ENCODE measurements around the gene B3GAT1. TPM values are rescaled to one million over a fixed set of nuclear protein-coding genes. Genes with fewer than 3 reads are reported as not detected.

The B3GAT1 gene
- total and polyA plus RNA-seq, 2 experiments from 2014 or later, result 4.8 to 28.3 TPM

DNA sequence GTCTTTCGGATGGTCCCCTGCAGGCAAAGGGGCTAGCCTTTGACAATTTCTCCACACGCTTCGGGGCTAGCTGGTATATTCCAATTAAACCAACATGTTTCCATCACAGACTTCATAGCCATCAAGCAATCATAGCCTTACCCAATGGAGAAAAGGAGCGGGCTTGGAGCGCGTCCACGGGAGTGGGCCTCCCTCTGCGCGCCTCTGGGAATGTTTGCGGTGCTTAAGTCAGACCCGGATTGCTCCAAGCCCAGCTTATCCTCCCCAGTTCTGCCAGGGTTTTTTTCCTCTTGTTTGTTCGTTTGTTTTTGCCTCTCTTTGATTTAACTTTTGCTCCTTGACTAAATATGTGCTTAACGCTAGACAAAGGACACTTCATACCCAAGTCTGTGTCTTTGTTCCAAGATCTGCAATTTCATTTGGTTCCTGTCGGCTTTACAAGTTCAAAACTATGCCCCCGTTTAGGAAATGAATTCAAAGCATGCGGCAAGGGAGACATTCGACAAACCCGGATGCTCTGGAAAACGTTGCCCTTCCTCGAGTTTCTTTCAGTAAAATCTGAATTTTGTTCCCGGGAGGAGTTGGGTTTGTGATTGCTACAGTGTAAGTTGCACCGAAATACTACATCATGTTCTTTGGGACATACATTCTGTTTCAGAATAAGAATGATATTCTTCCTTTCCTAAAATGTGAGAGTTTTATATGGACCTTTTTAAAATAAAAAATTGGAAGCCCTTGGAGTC, 81.3 kb downstream of the B3GAT1 start (continued):
- no peak for TF ChIP-seq ZNF462 (CRISPR knock-in tag; IDR thresholded peaks at IDR 0.05)
- TF ChIP-seq, protein P1, sequence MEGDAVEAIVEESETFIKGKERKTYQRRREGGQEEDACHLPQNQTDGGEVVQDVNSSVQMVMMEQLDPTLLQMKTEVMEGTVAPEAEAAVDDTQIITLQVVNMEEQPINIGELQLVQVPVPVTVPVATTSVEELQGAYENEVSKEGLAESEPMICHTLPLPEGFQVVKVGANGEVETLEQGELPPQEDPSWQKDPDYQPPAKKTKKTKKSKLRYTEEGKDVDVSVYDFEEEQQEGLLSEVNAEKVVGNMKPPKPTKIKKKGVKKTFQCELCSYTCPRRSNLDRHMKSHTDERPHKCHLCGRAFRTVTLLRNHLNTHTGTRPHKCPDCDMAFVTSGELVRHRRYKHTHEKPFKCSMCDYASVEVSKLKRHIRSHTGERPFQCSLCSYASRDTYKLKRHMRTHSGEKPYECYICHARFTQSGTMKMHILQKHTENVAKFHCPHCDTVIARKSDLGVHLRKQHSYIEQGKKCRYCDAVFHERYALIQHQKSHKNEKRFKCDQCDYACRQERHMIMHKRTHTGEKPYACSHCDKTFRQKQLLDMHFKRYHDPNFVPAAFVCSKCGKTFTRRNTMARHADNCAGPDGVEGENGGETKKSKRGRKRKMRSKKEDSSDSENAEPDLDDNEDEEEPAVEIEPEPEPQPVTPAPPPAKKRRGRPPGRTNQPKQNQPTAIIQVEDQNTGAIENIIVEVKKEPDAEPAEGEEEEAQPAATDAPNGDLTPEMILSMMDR (conservative IDR thresholded peaks at IDR 0.05; ENCODE audit: low read depth in 2 of 2), result no peak
- TF ChIP-seq, protein P2, sequence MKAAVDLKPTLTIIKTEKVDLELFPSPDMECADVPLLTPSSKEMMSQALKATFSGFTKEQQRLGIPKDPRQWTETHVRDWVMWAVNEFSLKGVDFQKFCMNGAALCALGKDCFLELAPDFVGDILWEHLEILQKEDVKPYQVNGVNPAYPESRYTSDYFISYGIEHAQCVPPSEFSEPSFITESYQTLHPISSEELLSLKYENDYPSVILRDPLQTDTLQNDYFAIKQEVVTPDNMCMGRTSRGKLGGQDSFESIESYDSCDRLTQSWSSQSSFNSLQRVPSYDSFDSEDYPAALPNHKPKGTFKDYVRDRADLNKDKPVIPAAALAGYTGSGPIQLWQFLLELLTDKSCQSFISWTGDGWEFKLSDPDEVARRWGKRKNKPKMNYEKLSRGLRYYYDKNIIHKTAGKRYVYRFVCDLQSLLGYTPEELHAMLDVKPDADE (IDR thresholded peaks at IDR 0.05), result no peak
- no peak for TF ChIP-seq NANOG (IDR thresholded peaks at IDR 0.05; ENCODE audit: borderline replicate concordance)

Other genes with a start within 250 kb of the B3GAT1 start
- gene NCAPD3, start 188.3 kb downstream of the B3GAT1 start, total RNA-seq (2014; rRNA removed; shearing (Covaris generic)), result 48.9 and 49.8 TPM in 2 replicates
- 32.1 and 37.1 TPM in 2 replicates for gene NCAPD3, start 188.3 kb downstream of the B3GAT1 start, polyA plus RNA-seq (2016; fragmentation: Nextera tagmentation; extraction: Ambion mirVana)
- gene VPS26B, start 187.6 kb downstream of the B3GAT1 start, total RNA-seq (2014; rRNA removed; shearing (Covaris generic)), result 29.1 and 30.3 TPM in 2 replicates
- 9.2 and 10.1 TPM in 2 replicates for gene VPS26B, start 187.6 kb downstream of the B3GAT1 start, polyA plus RNA-seq (2016; fragmentation: Nextera tagmentation; extraction: Ambion mirVana)
- gene THYN1, start 158.9 kb downstream of the B3GAT1 start, total RNA-seq (2014; rRNA removed; shearing (Covaris generic)), result 91.0 and 116 TPM in 2 replicates
- 183 and 216 TPM in 2 replicates for gene THYN1, start 158.9 kb downstream of the B3GAT1 start, polyA plus RNA-seq (2016; fragmentation: Nextera tagmentation; extraction: Ambion mirVana)
- 62.3 and 65.4 TPM in 2 replicates for gene ACAD8, start 158.7 kb downstream of the B3GAT1 start, total RNA-seq (2014; rRNA removed; shearing (Covaris generic))
- 42.8 and 43.2 TPM in 2 replicates for gene ACAD8, start 158.7 kb downstream of the B3GAT1 start, polyA plus RNA-seq (2016; fragmentation: Nextera tagmentation; extraction: Ambion mirVana)
- 33.1 and 35.9 TPM in 2 replicates for gene GLB1L3, start 135.9 kb downstream of the B3GAT1 start, total RNA-seq (2014; rRNA removed; shearing (Covaris generic))
- 27.1 and 28.8 TPM in 2 replicates for gene GLB1L3, start 135.9 kb downstream of the B3GAT1 start, polyA plus RNA-seq (2016; fragmentation: Nextera tagmentation; extraction: Ambion mirVana)
- gene GLB1L2, start 80.3 kb downstream of the B3GAT1 start, total RNA-seq (2014; rRNA removed; shearing (Covaris generic)), result 9.8 and 12.3 TPM in 2 replicates
- 2.9 and 3.3 TPM in 2 replicates for gene GLB1L2, start 80.3 kb downstream of the B3GAT1 start, polyA plus RNA-seq (2016; fragmentation: Nextera tagmentation; extraction: Ambion mirVana)